Measurements from ENCODE around the gene ABCC1.

DNA sequence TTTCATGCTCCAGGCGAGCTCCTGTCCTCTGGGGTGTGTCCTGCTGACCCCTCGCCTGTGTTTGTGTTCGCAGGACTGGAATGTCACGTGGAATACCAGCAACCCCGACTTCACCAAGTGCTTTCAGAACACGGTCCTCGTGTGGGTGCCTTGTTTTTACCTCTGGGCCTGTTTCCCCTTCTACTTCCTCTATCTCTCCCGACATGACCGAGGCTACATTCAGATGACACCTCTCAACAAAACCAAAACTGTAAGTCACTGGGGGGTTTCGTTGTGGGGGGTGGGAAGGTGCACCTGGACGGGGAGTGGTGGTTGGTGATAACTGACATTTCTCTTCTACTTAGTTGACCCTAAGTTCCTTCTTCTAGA lies 58.3 kb downstream of the ABCC1 start:
- TF ChIP-seq CTCF (IDR thresholded peaks at IDR 0.05) (no peak), POLR2AphosphoS5 (IDR thresholded peaks at IDR 0.05) (no peak)
